WTC11 (cell line): ENCODE measurements around the gene GATAD2A.

ENCODE experiments used
- CBFB ChIP-seq: sonication (generic); formaldehyde crosslinking; IDR thresholded peaks from 2 replicates; pipeline ENCODE4 v1.8.1; 2022; ENCODE audit warnings: mild to moderate bottlenecking, low read depth, missing genetic modification reagents
- CREM ChIP-seq: sonication (generic); formaldehyde crosslinking; IDR thresholded peaks from 2 replicates; pipeline ENCODE4 v1.8.1; 2022; ENCODE audit warnings: mild to moderate bottlenecking, missing genetic modification reagents, moderate library complexity
- NFATC4 ChIP-seq: fragments of 250-450 bp; sonication (Bioruptor Pico); IDR thresholded peaks from 2 replicates; pipeline ENCODE4 v1.9.0; 2021; ENCODE audit warnings: mild to moderate bottlenecking
- NR2C2 ChIP-seq: sonication (generic); formaldehyde crosslinking; IDR thresholded peaks from 2 replicates; pipeline ENCODE4 v1.8.0; 2022; ENCODE audit warnings: mild to moderate bottlenecking, missing genetic modification reagents
- PRRX2 ChIP-seq: fragments of 250-450 bp; sonication (Bioruptor Pico); IDR thresholded peaks from 2 replicates; pipeline ENCODE4 v1.8.0; 2021; ENCODE audit warnings: mild to moderate bottlenecking
- TEAD4 ChIP-seq: sonication (generic); formaldehyde crosslinking; IDR thresholded peaks from 2 replicates; pipeline ENCODE4 v1.8.0; 2022; ENCODE audit warnings: mild to moderate bottlenecking, missing genetic modification reagents
- TF ChIP-seq, protein P1 (sequence below): fragments of 200-600 bp; IDR thresholded peaks from 2 replicates; pipeline ENCODE4 v1.8.0; 2022; ENCODE audit warnings: antibody characterized with exemption
- TF ChIP-seq, protein P2 (sequence below): sonication (generic); formaldehyde crosslinking; conservative IDR thresholded peaks from 2 replicates; pipeline ENCODE4 v1.8.1; 2023; ENCODE audit warnings: mild to moderate bottlenecking, low read depth, missing genetic modification reagents, moderate library complexity

DNA sequence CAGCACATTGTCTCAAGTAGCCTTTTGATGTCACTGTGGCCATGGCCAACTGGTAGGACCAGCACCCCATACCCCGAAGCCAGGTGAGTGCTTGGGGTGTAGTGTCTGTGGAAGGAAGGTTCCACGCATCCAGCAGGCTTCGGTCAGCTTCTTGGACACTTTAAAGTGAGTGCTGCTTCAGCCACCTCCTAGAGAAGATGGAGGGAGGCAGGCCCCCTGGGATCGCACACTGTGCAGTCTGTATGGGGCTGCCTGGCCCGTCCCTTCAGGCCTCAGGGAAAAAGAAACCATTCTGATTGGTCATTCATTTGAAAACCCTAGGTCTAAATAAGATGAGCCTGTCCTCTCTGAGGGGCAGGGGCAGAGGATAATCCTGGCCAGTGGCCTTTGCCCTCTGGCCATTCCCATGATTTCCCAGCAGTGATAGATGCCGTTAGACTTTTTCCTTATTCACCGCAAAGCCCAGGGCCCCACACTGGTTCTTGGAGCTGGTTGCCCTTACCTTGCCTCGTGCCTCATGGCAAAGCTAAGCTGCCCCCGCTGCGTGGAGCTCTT lies 30.7 kb downstream of the GATAD2A start:
- TF ChIP-seq, protein P1, sequence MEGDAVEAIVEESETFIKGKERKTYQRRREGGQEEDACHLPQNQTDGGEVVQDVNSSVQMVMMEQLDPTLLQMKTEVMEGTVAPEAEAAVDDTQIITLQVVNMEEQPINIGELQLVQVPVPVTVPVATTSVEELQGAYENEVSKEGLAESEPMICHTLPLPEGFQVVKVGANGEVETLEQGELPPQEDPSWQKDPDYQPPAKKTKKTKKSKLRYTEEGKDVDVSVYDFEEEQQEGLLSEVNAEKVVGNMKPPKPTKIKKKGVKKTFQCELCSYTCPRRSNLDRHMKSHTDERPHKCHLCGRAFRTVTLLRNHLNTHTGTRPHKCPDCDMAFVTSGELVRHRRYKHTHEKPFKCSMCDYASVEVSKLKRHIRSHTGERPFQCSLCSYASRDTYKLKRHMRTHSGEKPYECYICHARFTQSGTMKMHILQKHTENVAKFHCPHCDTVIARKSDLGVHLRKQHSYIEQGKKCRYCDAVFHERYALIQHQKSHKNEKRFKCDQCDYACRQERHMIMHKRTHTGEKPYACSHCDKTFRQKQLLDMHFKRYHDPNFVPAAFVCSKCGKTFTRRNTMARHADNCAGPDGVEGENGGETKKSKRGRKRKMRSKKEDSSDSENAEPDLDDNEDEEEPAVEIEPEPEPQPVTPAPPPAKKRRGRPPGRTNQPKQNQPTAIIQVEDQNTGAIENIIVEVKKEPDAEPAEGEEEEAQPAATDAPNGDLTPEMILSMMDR = no peak
- no peak for TF ChIP-seq CREM (CRISPR knock-in tag)
- TF ChIP-seq CBFB (CRISPR knock-in tag) = no peak
- no peak for TF ChIP-seq NFATC4
- no peak for TF ChIP-seq PRRX2 (CRISPR knock-in tag)
- TF ChIP-seq, protein P2, sequence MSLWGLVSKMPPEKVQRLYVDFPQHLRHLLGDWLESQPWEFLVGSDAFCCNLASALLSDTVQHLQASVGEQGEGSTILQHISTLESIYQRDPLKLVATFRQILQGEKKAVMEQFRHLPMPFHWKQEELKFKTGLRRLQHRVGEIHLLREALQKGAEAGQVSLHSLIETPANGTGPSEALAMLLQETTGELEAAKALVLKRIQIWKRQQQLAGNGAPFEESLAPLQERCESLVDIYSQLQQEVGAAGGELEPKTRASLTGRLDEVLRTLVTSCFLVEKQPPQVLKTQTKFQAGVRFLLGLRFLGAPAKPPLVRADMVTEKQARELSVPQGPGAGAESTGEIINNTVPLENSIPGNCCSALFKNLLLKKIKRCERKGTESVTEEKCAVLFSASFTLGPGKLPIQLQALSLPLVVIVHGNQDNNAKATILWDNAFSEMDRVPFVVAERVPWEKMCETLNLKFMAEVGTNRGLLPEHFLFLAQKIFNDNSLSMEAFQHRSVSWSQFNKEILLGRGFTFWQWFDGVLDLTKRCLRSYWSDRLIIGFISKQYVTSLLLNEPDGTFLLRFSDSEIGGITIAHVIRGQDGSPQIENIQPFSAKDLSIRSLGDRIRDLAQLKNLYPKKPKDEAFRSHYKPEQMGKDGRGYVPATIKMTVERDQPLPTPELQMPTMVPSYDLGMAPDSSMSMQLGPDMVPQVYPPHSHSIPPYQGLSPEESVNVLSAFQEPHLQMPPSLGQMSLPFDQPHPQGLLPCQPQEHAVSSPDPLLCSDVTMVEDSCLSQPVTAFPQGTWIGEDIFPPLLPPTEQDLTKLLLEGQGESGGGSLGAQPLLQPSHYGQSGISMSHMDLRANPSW (CRISPR knock-in tag) = no peak
- no peak for TF ChIP-seq NR2C2 (CRISPR knock-in tag)
- no peak for TF ChIP-seq TEAD4 (CRISPR knock-in tag)
